Stimulated activated CD4-positive, alpha-beta T cell treated with anti-CD3 and anti-CD28 coated beads, Interleukin-1b, Interleukin-23, amount 100 ng/mL, for 24 hours (primary cell): Measurements from ENCODE around the gene LYRM4.

Source experiments
- DNase-seq, 4 experiments: peaks; one replicate each; pipeline ENCODE4 v3.0.0-alpha.2; 2020; ENCODE audit warnings: low read depth in 4 of 4, low spot score in 1 of 4

Gene LYRM4

DNA sequence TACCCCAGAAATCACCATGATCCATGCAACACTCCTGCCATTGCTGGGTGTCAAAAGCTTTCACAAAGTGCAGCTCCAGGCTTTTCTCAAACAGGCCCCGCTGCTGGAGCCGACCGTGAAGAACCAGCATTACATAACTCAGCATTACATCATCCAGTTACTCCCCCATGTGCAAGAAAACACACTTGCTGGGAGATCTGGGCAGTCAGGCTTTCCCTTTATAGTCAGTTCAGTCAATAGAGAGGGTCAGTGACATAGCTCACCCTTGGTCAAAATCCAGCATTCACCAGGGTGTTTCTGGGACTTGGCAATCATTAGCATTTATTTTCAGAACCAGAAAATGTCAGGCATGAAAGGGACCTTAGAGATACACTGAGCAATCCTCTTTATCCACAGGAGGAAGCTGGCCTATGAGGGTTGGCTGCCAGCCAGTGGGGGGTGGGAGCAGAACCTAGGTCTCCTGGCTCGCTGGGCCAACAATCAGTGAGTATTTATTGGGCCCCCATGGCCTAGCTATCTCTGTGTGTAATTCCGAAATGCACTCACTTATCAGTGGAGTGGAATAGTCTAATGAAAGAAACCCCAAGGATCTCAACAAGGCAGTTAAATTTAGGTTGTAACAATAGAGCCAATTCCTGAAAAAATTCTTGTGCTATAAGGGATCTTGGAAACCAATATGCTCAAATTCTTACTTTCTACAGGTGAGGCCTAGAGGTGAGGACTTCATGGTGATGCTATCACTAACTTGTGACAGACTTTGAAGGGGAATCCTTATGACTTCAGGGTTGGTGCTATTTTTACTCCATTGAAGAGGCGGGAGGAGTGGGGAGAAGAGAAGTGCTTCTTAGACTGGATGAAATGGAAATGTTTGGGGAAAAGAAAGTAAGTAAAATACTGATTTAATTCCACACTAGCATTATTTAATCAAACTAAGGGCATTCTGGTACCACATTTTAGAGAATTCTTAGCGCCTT lies 54.6 kb downstream of the LYRM4 start:
- DNase-seq = no peak

DNA sequence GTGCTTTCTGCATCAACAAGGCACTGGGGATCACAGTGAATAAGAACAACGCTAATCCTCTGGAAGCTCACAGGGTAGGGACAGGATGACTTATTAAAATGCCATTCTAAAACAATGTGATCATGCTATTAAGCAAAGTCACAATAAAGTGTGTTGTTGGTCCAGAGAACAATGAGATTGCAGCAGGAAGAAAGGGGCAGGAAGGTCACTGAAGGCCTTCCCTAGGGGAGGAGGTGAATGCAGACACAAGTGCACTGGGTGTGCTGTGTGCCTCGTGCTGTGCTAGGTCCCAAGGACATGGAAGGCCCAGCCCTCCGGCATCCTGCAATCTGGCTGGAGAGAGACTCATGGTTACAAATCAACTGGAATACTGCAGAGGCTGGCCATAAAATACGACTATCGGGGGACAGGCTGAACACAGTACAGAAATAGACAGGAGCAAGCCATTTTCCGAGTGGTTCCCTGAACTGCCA lies 55.7 kb downstream of the LYRM4 start:
- DNase-seq = no peak

DNA sequence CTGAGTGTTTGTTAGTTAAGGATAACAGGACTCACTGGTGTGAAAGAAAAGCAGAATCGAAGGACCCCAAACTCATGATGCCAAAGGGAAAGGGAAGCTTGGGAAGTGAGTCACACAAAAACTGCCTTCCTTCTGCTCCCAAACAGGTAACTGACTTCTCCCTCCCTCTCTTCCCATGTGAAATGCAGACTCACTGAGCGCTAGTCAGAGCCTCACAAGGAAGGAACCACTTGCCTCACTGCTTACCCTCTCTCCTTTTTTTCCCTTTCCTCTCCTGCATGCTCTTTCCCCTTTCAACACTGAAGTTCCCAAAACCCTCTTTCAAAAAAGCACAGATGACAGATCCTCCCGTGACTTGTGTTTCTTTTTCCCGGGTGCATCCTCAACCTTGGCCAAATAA lies 56.4 kb downstream of the LYRM4 start:
- DNase-seq = no peak

DNA sequence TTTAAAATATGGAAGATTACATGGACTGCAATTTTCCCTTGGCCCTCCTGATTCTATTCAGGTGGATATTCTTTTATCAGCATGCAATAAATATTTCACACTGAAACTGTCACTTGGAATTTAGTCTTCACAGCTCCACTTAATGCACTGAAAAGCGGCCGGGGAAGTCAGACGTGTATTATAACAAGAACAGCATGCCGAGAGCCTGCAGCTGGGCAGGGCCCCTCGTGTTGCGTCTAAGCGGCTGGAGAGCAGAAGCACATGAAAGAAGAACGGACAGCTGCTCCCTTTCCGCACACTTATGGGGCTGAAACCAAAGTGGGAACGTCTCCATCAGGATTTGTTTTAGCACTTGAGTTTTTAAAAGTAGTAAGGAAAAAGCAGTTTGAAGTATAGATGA lies 57.2 kb downstream of the LYRM4 start:
- no peak for DNase-seq

DNA sequence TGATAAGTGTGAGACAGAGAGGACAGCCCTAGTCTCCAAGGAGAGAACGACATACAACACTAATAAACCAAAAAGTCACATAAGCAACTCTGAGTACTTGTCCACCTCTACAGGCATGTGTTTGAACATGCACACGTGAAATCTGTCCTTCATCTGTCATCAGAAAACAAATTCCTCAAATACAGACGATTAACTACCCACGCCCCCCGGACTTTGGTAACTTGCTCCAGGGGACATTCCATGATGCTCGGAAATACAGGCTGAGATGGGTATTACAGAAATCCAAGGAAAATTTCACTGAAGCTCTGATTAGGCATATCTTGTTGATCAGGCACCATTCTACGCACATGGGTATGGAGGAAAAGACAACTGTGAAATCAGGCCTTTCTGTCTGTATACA lies 57.8 kb downstream of the LYRM4 start:
- no peak for DNase-seq

DNA sequence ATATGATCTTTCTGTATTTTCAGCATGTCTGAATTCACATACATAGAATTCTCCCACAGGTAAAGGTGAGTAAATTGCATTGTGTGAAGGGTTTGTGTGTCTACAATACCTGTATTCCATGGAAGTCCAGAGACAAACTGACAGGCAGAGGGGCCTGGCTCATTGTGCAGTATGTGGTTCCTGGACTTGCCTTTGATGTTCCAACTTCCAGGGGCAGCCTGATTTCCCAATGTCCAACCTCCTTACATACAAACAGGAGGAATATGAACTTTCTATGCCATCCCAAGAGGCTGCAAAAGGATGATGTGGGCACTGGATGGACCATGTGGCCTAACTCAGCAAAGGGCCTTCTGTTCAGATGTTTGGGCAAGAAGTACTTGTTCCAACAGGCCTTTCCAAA lies 58.5 kb downstream of the LYRM4 start:
- DNase-seq = no peak

DNA sequence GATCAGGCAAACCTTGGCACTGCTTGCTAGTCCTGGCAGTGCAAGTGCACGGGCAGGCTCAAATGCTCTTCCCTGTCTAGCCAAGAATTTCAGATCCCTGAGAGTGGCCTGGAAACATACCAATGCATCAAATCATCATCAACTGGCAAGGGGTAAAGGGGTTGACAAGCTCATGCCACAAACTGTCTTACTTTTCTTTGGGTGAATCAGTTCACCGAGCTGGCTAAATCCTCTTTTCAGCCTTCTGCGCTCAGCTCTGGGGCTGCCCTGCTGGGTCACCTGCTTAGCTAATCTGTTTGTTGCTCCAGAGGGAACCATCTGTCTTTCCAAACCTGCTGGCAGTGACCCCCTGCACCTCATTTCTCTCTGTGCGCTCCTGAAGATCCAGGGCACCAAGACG lies 59.5 kb downstream of the LYRM4 start:
- no peak for DNase-seq

DNA sequence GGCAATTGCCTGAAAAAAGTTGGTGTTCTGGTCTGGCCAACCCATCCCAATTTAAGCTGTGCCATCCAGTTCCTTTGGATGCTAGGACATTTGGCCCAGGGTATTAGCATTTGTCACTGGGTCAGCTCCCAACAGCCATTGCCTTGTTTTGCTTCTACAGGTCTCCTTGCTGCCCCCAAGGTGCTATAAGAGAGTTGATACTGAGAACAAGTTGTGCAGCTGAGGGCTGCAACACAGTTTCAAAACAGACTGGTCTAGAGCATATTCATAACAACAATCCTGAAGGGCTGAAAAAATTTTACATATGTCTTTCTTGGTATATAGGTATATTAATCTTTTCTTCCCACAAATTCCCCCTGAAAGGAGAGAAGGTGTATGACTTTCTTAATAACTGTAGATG lies 61.0 kb downstream of the LYRM4 start:
- DNase-seq = no peak

DNA sequence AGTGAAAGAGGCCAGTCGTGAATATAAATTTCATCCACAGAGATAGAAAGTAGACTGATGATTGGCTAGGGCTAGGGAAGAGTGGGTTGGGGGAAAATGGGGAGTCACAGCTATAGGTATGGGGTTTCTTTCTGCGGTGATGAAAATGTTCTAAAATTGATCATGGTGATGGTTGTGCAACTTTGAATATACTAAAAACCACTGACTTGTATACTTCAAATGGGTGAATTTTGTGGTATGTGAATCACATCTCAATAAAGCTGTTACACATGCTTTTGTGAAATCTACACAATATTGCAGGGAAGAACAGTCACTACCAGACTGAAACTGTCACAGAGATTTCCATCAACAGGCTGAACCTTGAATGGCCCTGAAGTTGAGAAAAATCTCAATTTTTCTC lies 61.5 kb downstream of the LYRM4 start:
- no peak for DNase-seq

DNA sequence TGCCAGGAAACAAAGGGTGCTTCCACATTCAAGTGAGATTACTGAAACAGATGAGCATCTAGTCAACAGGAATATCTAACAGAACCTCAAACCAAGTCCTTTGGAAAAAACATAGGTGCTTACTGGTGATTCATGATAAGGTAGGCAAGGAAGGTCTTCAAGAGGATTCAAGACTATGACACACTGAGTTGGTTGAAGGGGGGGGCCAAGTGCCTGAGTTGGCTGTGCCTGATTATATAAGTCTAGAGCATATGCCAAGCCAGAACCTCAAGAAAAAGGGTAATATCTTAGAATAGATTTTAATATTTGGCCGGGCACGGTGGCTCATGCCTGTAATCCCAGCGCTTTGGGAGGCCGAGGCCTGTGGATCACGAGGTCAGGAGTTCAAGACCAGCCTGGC lies 63.7 kb downstream of the LYRM4 start:
- DNase-seq = no peak

DNA sequence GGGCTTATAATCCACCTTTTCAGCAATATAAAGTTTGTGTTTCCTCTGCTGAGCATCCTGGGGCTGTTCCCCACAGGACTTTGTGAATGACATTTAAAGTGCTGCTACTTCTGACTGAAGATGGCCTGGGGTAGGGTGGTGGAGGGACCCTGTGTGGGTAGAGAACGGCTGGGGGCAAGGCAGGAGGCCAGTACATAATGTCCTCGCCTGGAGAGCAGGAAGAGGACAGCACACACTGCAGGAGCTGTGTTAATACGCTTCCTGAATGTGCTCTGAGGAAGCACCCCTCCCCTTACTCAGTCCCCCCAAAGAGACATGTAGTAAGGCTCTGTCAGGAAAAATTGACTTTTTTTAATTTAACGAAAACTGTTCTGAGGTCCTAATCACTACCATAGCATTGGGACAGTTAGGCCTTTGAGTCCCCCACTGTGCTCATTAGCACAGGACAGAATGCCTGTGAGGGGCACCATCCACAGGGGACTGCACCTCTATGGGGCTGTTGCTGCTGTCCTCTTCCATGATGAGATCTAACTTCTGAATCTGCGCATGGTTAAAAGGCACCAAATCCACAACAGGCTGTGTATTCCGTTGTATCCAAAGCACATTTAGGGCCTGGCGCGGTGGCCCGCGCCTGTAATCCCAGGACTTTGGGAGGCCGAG lies 68.5 kb downstream of the LYRM4 start:
- no peak for DNase-seq

DNA sequence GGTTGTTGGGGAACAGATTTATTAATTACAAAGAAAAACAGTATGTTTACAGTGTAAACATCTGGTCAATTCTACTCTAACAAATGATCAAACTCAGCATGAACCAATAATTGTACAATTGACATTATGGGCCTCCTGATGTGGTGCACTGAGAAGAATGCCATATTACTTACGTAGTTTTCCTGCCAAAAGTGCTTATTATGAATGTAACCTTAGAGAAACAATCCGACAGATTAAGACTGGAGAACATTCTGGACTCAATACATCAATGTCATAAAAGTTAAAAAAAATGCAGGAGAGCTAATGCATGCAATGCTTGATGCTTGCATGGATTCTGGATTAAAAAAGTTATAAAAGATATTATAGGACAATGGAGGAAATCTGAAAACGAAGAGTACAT lies 69.0 kb downstream of the LYRM4 start:
- DNase-seq = no peak

DNA sequence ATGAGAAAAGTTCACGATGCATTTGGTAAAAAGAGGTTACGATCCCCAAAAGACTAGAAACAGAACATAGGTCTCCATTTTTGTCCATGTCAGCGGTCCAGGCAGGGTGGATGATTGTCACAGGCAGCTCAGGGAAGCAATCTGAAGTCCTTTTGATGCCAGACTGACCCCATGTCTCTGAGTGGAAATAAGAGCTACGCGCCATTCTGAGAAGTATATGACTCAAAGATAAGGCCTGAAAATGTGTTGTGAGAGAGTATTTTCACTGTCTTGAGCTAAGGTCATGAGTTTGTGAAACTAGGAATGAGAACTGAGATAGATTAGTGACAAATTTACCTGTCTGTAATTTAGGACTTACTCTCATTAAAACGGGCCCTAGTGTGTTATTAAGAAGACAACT lies 69.5 kb downstream of the LYRM4 start:
- no peak for DNase-seq

DNA sequence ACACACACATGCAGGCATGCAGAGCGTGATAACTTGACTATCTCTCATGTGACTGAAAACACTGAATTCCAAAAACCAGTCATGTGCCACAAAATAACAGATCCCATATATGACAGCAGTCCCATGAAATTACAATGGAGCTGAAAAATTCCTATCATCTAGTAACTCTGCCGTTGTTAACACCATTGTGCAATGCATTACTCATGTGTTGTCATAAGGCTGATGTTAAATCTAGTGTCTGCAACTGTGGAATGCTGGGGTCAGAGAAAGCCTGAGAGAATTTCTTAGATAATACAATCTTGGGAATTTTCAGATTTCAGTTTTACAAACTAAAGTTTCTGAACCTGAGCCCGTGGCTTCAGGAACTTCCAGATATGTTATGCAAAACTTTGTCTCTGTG lies 70.2 kb downstream of the LYRM4 start:
- DNase-seq = no peak

DNA sequence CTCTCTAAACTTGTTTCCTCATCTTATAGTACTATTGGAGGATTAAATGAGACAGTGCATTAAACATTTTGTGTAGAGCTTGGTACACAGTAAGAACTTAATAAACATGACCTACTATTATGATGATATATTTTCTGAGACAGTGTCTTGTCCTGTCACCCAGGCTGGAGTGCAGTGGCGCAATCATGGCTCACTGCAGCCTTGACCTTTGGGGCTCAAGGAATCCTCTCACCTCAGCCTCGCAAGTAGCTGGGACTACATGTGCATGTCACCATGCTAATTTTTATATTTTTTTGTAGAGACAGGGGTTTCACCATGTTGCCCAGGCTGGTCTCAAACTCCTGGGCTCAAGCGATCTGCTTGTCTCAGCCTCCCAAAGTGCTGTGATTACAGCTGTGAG lies 72.1 kb downstream of the LYRM4 start:
- no peak for DNase-seq

DNA sequence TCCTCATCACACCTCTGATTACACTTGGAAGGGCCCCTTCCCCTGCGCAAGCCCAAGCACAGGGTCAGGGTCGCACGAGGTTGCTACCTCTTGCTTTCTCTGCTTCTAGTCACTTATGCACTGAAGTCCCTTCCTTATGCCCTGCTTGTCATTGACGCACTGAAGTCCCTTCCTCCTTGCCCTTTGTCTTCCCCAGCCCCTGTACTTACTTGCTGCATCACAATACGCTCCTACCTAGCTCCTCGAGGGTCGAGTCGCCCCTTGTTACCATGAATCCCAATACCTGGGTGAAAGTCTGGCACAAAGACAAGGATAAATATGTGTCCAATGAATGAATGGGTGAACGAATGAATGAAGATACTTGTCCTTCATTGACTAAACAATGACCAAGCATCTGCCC lies 75.9 kb downstream of the LYRM4 start:
- DNase-seq = no peak

DNA sequence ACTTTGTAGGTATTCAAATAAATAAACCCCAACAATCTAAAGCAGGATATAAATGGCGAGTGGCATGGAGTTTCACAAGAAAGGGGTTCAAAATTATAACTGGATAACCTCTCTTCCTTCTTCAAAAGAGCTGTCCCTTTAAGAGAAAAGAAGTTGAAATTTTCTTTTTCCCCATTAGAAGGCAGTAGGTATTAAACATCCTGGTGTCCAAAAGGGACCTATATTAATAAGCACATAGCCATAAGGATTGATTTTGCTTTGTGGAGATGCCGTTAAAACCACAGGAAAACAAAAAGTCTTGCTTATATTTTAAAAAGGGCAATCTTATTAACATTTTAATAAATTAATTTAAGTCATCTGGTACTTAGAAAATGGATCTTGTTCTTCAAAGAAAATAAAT lies 76.5 kb downstream of the LYRM4 start:
- DNase-seq = no peak

DNA sequence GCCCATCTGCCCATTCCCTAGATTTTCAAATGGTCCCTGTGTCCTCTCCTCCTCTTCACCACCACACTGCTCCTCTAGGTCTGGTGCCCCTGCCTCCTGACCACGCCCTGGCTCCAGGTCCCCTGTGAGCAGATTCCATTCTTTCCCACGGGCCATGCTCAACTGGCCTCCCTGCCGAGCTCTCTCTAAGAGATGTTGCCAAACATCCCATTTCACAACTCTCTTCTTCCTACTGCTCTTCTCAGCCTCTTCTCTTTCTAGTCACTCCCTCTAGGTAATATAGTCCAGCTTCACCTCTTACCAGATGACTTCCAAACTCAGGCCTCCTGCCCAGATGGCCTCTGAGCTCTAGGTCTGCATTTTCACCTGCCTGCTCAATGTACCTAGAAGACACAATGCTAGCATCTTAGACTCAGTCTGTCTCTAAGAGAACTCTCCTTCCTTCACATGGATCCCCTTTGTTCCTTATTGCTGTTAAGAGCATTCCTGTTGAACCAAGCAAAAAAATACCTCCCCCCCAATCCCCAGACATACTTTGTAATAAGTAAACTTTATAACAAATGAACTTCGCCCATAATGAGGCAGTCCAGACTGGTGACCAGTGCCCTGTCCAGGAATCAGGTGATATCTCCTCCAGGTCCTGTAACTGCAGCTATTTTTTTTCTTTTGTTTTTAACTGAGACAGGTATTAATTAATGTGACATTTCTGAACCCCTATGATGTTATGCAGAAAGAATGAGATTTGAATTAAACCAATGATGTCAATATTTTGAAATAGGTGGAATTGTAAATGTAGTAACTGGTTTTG lies 79.0 kb downstream of the LYRM4 start:
- DNase-seq = no peak

DNA sequence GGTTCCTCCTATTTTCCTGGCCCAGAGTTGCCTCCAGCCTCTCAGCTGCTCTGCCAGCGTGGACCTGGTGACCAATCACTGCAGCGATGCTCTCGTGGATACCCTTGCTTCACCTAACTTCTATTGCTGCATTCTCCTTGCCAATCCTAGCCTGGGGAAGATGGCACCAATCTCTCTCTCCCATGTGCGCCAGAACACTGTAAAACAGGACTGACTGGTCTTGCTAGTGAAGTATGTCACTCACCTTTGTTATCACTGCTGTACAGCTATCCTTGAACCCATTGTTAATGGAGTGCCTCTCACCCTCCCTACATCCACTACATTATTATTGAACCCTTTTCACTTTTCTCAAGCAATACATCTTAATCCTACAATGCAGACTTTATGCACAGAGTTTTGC lies 80.1 kb downstream of the LYRM4 start:
- DNase-seq = no peak

DNA sequence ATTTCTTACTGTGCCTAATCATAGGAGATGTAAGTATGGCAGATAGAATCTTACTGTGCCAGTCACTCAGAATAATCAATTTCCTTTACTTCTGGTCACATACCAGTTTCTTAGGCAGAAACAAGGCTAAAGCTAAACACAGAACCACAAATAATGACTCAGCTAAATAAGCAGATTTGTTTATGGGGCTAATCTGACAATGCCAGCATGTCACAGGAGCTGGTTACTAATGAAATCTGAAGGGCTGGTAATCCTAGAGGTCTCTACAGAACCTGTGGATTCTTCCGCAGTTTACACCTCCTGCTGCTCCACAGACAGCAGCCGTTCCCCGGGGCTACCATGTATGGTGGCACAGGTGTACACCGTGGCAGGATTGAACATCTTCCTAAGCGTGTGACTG lies 80.8 kb downstream of the LYRM4 start:
- DNase-seq = no peak

DNA sequence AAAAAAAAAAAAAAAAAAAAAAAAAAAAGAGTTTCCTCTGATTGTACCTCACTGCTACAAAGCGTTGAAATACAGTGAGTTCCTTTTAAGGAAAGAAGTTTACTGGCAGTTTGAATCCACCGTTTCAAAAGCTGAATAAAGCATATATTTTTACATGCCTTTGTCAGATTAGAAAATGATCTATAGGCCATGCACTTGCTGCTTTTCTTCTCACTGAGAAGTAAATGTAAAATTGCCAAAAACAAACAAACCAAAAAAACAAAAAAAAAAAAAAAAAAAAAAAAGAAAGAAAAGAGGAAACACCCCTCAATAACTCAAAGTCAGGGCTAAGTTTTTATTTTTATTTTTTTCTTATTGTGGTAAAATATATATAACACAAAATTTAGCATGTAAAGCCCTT lies 81.9 kb downstream of the LYRM4 start:
- no peak for DNase-seq

DNA sequence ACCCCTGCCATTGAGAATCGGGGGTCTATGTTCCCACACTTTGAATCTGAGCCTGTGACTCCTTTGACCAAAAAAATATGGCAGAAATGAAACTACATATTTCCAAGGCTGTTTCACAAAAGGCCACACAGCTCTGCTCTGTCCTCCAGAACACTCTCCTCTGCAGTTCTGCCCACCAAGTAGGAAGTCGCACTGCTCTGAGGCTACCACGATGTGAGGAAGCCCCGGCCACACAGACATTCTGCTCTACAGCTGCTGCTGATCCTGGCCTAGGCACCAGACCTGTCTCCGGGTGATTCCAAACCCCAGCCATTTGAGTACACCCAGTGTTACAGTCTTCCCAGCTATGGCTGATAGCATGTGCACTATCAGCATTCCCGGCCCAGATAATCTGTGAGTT lies 85.1 kb downstream of the LYRM4 start:
- DNase-seq = no peak
